ENCODE measurements around the gene ALDH16A1. TPM values are rescaled to one million over a fixed set of nuclear protein-coding genes. Genes with fewer than 3 reads are reported as not detected.

ALDH16A1 gene
- total and polyA plus RNA-seq, 7 donors = 3.6 to 12.9 (median 7.4) TPM

- TF ChIP-seq, protein P1, sequence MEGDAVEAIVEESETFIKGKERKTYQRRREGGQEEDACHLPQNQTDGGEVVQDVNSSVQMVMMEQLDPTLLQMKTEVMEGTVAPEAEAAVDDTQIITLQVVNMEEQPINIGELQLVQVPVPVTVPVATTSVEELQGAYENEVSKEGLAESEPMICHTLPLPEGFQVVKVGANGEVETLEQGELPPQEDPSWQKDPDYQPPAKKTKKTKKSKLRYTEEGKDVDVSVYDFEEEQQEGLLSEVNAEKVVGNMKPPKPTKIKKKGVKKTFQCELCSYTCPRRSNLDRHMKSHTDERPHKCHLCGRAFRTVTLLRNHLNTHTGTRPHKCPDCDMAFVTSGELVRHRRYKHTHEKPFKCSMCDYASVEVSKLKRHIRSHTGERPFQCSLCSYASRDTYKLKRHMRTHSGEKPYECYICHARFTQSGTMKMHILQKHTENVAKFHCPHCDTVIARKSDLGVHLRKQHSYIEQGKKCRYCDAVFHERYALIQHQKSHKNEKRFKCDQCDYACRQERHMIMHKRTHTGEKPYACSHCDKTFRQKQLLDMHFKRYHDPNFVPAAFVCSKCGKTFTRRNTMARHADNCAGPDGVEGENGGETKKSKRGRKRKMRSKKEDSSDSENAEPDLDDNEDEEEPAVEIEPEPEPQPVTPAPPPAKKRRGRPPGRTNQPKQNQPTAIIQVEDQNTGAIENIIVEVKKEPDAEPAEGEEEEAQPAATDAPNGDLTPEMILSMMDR (IDR thresholded peaks at IDR 0.05) = peak; percentile 8
- peaks cover 5% of the 10 kb centered on the region for H3K4me1 ChIP-seq
- no peaks in the 10 kb centered on the region for H3K27me3 ChIP-seq (ENCODE audit: insufficient read depth in 3 of 3, low read length in 2 of 3)
- intact Hi-C loops (cut with DNase I) = no loop called here
- 57 to 65% (median 62%) methylated on average over 26 to 27 of the region's 27 CpGs for WGBS, 3 donors
- no peaks in the 10 kb centered on the region for H3K9me3 ChIP-seq
- no peak overlapping the region for H3K4me3 ChIP-seq
- DNase-seq (peak; percentile 60 to 73), ATAC-seq (peak in 2 of 4 donors; percentile 24 to 29)
- no peaks in the 10 kb centered on the region for H3K36me3 ChIP-seq (ENCODE audit: insufficient read depth in 1 of 2, low read depth in 1 of 2)
- no peak overlapping the region for H3K27ac ChIP-seq
Observed at GRCh38 chr19:49475995-49476880, 23.2 kb downstream of the ALDH16A1 start.

GRCh38 chr19:49479975-49480628, 27.1 kb downstream of the ALDH16A1 start:
- no peaks in the 10 kb centered on the region for H3K4me1 ChIP-seq
- TF ChIP-seq, protein P1 (IDR thresholded peaks at IDR 0.05) = no peak

DNA sequence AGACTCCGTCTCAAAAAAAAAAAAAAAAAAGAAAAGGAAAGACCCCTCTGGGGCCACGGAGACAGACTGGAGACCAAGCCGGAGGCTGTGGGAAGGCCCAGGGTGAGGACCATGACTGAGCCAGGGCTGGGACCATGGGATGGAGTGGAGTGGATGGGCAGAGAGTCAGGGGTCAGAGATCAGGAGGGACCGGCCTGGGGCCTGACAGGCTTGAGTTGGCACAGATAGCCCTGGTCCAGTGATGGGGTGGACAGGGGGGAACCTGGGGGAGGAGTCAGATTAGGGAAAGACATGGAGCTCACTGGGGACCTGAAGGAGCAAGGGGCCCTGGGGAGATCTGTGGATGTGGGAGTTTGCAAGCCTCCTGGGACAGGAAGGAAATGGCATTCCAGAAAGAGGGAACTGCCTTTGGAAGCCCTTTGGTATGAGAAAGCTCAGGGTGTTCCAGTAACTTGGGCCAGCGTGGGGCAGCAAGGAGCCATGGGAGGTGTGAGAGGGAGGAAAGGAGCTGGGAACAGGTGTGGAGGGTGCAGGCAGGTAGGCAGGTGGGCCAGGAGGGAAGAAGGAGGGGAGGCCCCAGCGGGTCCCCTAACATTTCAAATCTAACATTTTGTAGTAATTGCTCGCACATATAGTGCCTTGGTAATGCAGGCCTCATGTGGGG, 28.1 kb downstream of the ALDH16A1 start:
- WGBS, 3 donors = 86 to 89% (median 88%) methylated on average over 7 of the region's 7 CpGs
- H3K27ac ChIP-seq = no peak overlapping the region
- TF ChIP-seq, protein P1 (IDR thresholded peaks at IDR 0.05) = no peak
- no peak for ATAC-seq
- H3K4me3 ChIP-seq = no peak overlapping the region
- no peak for DNase-seq
- H3K36me3 ChIP-seq (ENCODE audit: insufficient read depth in 1 of 2, low read depth in 1 of 2) = no peaks in the 10 kb centered on the region
- H3K9me3 ChIP-seq = no peaks in the 10 kb centered on the region
- H3K4me1 ChIP-seq = no peaks in the 10 kb centered on the region
- H3K27me3 ChIP-seq (ENCODE audit: insufficient read depth in 3 of 3, low read length in 2 of 3) = no peaks in the 10 kb centered on the region
- intact Hi-C loops (cut with DNase I) = no loop called here

More at GRCh38 chr19:49479975-49480628, 27.1 kb downstream of the ALDH16A1 start:
- no peaks in the 10 kb centered on the region for H3K9me3 ChIP-seq
- 88 to 96% (median 91%) methylated on average over 14 of the region's 14 CpGs for WGBS, 3 donors
- no peak overlapping the region for H3K27ac ChIP-seq
- no peak for ATAC-seq
- H3K4me3 ChIP-seq = no peak overlapping the region
- H3K27me3 ChIP-seq (ENCODE audit: insufficient read depth in 3 of 3, low read length in 2 of 3) = no peaks in the 10 kb centered on the region
- no peaks in the 10 kb centered on the region for H3K36me3 ChIP-seq (ENCODE audit: insufficient read depth in 1 of 2, low read depth in 1 of 2)
- peak in 1 of 2 donors; percentile 54 for DNase-seq
- intact Hi-C loops (cut with DNase I) = no loop called here

- Histone ChIP-seq H3K27ac (no peak overlapping the region), H3K27me3 (ENCODE audit: insufficient read depth in 3 of 3, low read length in 2 of 3) (no peaks in the 10 kb centered on the region), H3K9me3 (no peaks in the 10 kb centered on the region), H3K4me1 (peaks cover 24% of the 10 kb centered on the region), H3K36me3 (ENCODE audit: insufficient read depth in 1 of 2, low read depth in 1 of 2) (peaks cover 4 to 28% of the 10 kb centered on the region in 2 donors), H3K4me3 (no peak overlapping the region)
- no peak for ATAC-seq
- 86 to 91% (median 88%) methylated on average over 7 of the region's 7 CpGs for WGBS, 3 donors
- intact Hi-C loops (cut with DNase I) = no loop called here
- DNase-seq = no peak
- TF ChIP-seq, protein P1 (IDR thresholded peaks at IDR 0.05) = no peak
Observed at GRCh38 chr19:49486232-49486631, 33.2 kb downstream of the ALDH16A1 start.
